GM18502 (cell line): ENCODE data around the gene PLEKHH3.
"Not testable (repeated sequence)": the region's sequence is repeated elsewhere in the genome, so short reads cannot be mapped to it uniquely, and the experiment has no call there.

ENCODE experiments used
- ATAC-seq: cut with Tn5 transposase; IDR thresholded peaks from one replicate; pipeline ENCODE4 v1.9.1; 2021; ENCODE audit warnings: mild to moderate bottlenecking; ENCODE audit not compliant: unreplicated experiment, poor library complexity

Gene PLEKHH3

GRCh38 chr17:42640121-42640520 lies 36.7 kb downstream of the PLEKHH3 start:
- ATAC-seq, result no peak

- ATAC-seq, result no peak
These were observed 37.2 kb downstream of the PLEKHH3 start for GRCh38 chr17:42639525-42640113.

DNA sequence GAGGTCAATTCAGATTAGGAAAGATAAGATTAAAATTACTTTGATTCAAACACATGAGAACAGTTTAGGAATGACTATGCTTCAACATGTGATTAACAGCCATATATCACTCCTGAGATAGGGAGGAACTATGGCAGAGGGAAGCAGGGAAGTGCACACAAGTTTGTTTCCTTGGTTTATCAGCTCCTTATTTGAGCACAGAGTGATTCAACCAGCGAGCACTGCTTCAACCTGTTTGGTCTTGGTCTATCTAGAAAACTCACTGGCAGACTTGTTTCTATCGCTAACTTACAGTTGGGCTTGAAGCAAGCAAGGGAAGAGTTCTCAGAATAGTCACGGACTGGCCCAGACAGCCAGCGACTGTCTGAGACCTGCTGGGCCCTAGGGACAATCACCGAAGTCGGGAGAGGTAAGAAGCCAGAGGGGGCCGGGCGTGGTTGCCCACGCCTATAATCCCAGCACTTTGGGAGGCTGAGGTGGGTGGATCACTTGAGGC lies 43.8 kb downstream of the PLEKHH3 start:
- ATAC-seq, result no peak

- no peak for ATAC-seq
These were observed 47.3 kb downstream of the PLEKHH3 start for GRCh38 chr17:42629411-42630009.

- ATAC-seq, result not testable (repeated sequence)
These were observed 49.6 kb downstream of the PLEKHH3 start for GRCh38 chr17:42627032-42627764.

DNA sequence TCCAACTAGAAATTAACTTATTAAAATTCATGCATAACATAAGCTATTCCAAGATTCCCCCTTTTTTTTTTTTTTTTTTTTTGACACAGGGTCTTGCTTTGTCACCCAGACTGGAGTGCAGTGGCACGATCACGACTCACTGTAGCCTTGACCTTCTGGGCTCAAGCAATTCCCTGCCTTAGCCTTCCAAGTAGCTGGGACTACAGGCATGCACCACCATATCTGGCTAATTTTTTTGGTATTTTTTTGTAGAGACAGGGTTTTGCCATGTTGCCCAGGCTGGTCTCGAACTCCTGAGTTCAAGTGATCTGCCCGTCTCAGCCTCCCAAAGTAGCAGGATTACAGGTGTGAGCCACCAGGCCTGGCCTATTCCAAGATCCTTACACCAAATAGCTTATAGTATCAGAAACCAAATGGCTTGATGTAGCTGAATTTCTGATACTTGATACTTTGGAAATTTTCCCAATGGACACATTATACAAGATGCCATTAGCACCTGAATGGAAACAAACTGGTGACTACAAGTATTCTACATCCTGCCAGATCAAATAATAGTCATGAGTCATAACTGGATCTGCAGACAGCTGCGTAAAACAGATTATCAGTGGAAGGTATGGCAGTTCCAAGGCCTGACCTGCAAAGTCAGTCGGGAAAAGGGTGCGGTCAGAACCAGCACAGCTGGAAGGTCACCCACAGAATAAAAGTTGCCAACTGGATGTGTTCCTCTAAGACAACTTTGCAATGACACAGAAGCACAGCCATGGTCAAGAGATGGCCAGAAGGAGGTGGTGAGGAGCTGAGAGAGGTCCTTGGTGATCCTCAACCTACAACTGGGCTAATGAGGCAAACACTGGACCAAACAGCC lies 52.8 kb downstream of the PLEKHH3 start:
- ATAC-seq, result no peak

- ATAC-seq, result no peak
These were observed 53.5 kb downstream of the PLEKHH3 start for GRCh38 chr17:42623271-42623670.

DNA sequence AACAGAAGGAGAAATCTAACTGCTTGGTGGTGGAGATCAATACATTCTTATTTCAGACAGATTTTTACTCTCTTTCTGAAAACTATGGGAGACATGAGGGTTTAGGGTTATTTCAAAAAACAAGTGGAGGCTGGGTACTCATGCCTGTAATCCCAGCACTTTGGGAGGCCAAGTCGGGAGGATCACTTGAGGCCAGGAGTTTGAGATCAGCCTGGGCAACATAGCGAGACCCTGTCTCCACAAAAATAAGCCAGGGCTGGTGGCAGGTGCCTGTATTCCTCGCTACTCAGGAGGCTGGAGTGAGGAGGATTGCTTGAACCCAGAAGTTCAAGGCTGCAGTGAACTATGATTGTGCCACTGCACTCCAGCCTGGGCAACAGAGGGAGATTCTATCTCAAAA lies 54.8 kb downstream of the PLEKHH3 start:
- not testable (repeated sequence) for ATAC-seq

DNA sequence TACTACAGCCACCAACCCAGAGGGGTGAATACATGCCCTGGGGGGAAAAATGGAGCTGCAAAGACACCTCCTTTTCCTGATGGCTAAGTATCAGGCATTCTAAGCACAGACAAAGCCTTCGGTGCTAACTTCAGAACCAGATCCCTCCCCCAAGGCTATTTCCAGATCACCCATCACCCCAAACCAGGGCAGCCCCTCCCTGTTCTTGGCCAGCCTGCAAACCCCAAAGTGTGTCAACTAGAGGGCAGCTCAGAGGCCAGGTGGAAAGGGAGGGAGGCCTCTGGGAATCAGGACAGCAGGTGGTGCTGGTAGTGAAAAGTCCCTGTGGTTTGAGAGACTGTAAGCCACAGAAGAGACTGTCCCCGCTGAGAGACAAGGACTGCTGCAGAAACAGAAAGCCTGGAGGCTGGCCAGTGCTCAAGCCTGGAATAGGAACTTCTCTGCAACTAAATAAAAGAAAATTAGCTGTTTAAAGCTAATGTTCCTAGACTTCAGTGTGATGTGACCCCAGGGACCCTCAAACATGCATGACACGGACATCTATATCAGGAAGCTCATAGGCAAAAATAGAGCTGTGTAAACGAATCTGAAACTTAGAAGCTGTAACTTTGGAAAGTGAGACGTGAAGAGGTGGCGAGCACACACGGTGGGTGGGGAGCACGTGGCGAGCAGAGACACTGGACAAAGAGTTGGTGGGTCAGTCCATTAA lies 58.2 kb downstream of the PLEKHH3 start:
- peak; percentile 76 for ATAC-seq

- peak; percentile 30 for ATAC-seq
These were observed 58.8 kb downstream of the PLEKHH3 start for GRCh38 chr17:42617956-42618431.
